Measurements from ENCODE around the gene HOXD8.

Gene HOXD8

GRCh38 chr2:176160251-176160985 lies 30.9 kb downstream of the HOXD8 start:
- DNase-seq (ENCODE audit: low read depth) = no peak

- DNase-seq (ENCODE audit: low read depth) = no peak
Observed at GRCh38 chr2:176160986-176161824, 31.7 kb downstream of the HOXD8 start.

- DNase-seq (ENCODE audit: low read depth) = no peak
Observed at GRCh38 chr2:176161825-176162626, 32.5 kb downstream of the HOXD8 start.

- no peak for DNase-seq (ENCODE audit: low read depth)
Observed at GRCh38 chr2:176162911-176163671, 33.6 kb downstream of the HOXD8 start.

- DNase-seq (ENCODE audit: low read depth) = no peak
Observed at GRCh38 chr2:176163672-176164056, 34.2 kb downstream of the HOXD8 start.

GRCh38 chr2:176164201-176164600 lies 34.7 kb downstream of the HOXD8 start:
- DNase-seq (ENCODE audit: low read depth) = no peak

- DNase-seq (ENCODE audit: low read depth) = no peak
Observed at GRCh38 chr2:176164611-176165369, 35.3 kb downstream of the HOXD8 start.

- DNase-seq (ENCODE audit: low read depth) = no peak
Observed at GRCh38 chr2:176165370-176166050, 36.0 kb downstream of the HOXD8 start.

- DNase-seq (ENCODE audit: low read depth) = no peak
Observed at GRCh38 chr2:176166272-176166671, 36.8 kb downstream of the HOXD8 start.

GRCh38 chr2:176167398-176167797 lies 37.9 kb downstream of the HOXD8 start:
- DNase-seq (ENCODE audit: low read depth) = no peak

GRCh38 chr2:176169181-176169580 lies 39.7 kb downstream of the HOXD8 start:
- DNase-seq (ENCODE audit: low read depth) = no peak

GRCh38 chr2:176169711-176170110 lies 40.2 kb downstream of the HOXD8 start:
- no peak for DNase-seq (ENCODE audit: low read depth)

GRCh38 chr2:176170602-176171305 lies 41.2 kb downstream of the HOXD8 start:
- DNase-seq (ENCODE audit: low read depth) = no peak

- DNase-seq (ENCODE audit: low read depth) = no peak
Observed at GRCh38 chr2:176171351-176172006, 42.0 kb downstream of the HOXD8 start.

GRCh38 chr2:176172007-176172894 lies 42.7 kb downstream of the HOXD8 start:
- DNase-seq (ENCODE audit: low read depth) = no peak

GRCh38 chr2:176172895-176173566 lies 43.5 kb downstream of the HOXD8 start:
- no peak for DNase-seq (ENCODE audit: low read depth)

- no peak for DNase-seq (ENCODE audit: low read depth)
Observed at GRCh38 chr2:176173567-176174381, 44.3 kb downstream of the HOXD8 start.
